GM12864 (cell line): ENCODE data around the gene SLC16A12.

ENCODE experiments used
- DNase-seq: peaks from one replicate; pipeline ENCODE4 v3.0.0-alpha.2; 2011; ENCODE audit warnings: low read depth
- H3K4me3 ChIP-seq: 2 replicates; pipeline ENCODE4 v1.5.1; 2011; ENCODE audit warnings: mild to moderate bottlenecking, low read depth, low read length, control low read depth
- TF ChIP-seq, protein P1 (sequence below): IDR thresholded peaks from 2 replicates; pipeline ENCODE4 v1.5.1; 2011; ENCODE audit warnings: low read depth, mild to moderate bottlenecking, moderate library complexity, low read length, control low read depth, inconsistent platforms; ENCODE audit errors: missing control alignments

The SLC16A12 gene

DNA sequence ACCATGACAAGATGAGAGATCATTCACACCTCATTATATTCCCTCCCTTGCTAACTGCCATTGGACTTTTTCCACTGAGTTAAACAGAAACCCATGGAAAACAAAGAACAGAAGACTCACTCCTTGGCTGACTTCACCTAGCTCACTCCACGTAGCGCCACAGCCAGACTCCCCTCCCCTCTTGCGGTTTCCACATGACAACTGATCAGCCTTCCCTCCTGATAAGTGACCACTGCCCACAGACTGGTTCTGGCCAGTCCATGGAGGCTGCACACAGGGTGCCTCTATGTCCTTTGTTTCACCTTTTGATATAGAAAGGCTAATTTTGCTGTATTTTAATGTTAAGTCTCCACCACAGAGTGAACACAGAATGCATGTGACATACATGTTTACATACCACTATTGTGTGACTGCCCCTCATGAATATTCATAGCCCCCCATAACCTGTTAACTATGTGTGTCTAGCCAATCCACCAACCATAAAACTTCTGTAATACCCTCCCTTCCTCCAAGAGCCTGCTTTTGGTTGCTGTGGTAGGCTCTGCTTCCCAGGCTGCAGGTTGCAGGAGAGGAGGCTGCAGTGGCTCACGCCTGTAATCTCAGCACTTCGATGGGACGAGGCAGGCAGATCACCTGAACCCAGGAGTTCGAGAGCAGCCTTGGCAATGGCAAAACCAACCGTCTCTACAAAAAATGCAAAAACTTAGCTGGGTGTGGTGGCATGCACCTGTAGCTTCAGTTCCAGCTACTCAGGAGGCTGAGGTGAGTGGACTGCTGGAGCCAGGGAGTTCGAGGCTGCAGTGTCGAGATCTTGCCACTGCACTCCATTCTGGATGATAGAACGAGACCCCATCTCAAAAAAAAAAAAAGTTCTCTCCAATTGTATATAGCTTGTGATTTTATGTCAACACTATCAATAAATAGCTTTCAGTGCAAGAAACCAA is 131.0 kb downstream of the SLC16A12 start:
- H3K4me3 ChIP-seq = no peak overlapping the region
- TF ChIP-seq, protein P1, sequence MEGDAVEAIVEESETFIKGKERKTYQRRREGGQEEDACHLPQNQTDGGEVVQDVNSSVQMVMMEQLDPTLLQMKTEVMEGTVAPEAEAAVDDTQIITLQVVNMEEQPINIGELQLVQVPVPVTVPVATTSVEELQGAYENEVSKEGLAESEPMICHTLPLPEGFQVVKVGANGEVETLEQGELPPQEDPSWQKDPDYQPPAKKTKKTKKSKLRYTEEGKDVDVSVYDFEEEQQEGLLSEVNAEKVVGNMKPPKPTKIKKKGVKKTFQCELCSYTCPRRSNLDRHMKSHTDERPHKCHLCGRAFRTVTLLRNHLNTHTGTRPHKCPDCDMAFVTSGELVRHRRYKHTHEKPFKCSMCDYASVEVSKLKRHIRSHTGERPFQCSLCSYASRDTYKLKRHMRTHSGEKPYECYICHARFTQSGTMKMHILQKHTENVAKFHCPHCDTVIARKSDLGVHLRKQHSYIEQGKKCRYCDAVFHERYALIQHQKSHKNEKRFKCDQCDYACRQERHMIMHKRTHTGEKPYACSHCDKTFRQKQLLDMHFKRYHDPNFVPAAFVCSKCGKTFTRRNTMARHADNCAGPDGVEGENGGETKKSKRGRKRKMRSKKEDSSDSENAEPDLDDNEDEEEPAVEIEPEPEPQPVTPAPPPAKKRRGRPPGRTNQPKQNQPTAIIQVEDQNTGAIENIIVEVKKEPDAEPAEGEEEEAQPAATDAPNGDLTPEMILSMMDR = no peak
- no peak for DNase-seq

- DNase-seq = no peak
- H3K4me3 ChIP-seq = no peak overlapping the region
- TF ChIP-seq, protein P1 = no peak
These were observed 132.4 kb downstream of the SLC16A12 start for GRCh38 chr10:89403043-89403442.

DNA sequence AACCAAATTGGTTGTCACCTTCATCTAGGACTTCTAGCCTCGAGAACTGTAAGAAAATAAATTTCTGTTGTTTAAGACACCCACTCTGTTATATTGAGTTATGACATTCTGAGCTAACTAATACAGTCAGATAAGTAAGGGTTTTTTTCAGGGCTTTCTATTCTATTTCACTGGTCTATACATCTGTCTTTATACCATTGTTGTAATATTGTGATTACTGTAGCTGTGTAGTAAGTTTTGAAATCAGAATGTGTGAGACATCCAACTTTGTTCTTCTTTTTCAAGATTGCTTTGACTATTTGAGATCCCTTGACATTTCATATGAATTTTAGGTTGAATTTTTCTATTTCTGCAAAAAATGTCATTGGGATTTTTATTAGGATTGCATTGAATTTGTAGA is 135.4 kb downstream of the SLC16A12 start:
- TF ChIP-seq, protein P1 = no peak
- no peak overlapping the region for H3K4me3 ChIP-seq
- no peak for DNase-seq

DNA sequence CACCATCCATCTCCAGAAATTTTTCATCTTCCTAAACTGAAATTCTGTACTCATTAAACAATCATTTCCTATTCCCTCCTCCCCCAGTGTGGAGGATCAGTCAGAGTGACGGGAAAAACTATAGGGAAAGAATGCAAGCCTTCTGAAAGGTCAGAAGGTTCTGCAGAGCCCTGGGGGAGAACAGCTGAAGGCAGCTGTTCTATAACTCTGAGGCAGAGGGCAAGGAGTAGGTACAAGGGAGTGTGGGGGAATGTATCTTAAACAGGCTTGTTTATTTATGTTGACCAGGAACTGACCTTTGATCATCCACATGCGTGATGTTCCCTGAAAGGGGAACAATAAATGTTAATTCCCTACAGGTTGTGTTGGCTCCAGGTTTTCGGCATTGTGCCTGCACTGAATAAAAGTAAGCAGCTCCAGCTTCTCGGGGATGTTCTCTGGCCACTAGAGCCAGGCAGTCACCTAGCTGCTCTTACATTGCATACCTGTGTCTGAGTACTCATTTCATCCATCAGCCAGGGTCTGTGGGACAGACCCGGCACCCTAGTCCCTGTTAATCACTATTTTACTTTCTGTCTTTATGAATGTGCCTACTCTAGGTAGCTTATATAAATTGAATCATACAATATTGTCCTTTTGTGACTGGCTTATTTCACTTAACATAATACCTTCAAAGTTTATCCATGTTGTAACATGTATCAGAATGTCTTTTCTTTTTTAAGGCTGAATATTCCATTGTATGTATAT is 137.2 kb downstream of the SLC16A12 start:
- DNase-seq = no peak
- no peak overlapping the region for H3K4me3 ChIP-seq
- TF ChIP-seq, protein P1 = no peak

GRCh38 chr10:89395141-89395540 is 140.3 kb downstream of the SLC16A12 start:
- no peak for DNase-seq
- TF ChIP-seq, protein P1 = no peak
- no peak overlapping the region for H3K4me3 ChIP-seq

DNA sequence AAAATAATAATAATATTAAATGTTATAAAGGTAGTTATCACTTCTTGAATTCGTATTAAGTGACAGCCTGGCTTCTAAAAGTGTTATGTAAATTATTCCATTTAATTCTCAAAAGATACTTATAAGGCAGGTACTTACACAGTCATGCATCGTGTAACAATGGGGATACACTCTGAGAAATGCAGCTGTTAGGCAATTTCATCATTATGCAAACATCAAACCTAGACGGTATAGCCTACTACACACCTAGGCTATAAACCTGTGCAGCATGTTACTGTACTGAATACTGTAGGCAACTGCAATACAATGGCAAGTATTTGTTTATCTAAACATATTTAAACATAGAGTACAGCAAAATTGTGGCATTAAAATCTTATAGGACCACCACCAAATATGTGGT is 141.5 kb downstream of the SLC16A12 start:
- TF ChIP-seq, protein P1 = no peak
- DNase-seq = no peak
- no peak overlapping the region; the same call in 1 of the 2 replicates for H3K4me3 ChIP-seq
